ENCODE data around the gene CRPPA. TPM values are rescaled to one million over a fixed set of nuclear protein-coding genes. Genes with fewer than 3 reads are reported as not detected.
"Not testable (repeated sequence)": the region's sequence is repeated elsewhere in the genome, so short reads cannot be mapped to it uniquely, and the experiment has no call there.

CRPPA gene
- total and polyA plus RNA-seq, 2 donors (not counting 1 experiment from before 2014, with no cell fraction given): 0.16 to 1.2 TPM

GRCh38 chr7:16447876-16448275 is 26.5 kb upstream of the CRPPA start:
- ATAC-seq (ENCODE audit: low read depth) (no peak), DNase-seq (no peak)
- Histone ChIP-seq H2AFZ (ENCODE audit: insufficient read depth, low read depth, low read length, poor library complexity, severe bottlenecking) (no peak overlapping the region), H3K79me2 (ENCODE audit: control insufficient read depth, insufficient read depth, low read length) (no peaks in the 10 kb centered on the region), H3K4me3 (ENCODE audit: control extremely low read depth in 1 of 5, extremely low read depth in 1 of 5, insufficient read depth in 1 of 5, low read depth in 2 of 5, low read length in 4 of 5) (no peak overlapping the region), H4K20me1 (ENCODE audit: control insufficient read depth, insufficient read depth, low read length, poor library complexity, severe bottlenecking) (no peaks in the 10 kb centered on the region), H3K27me3 (replicated peaks in 1 of 4; ENCODE audit: control extremely low read depth in 1 of 4, control insufficient read depth in 3 of 4, insufficient read depth in 4 of 4, low read length in 3 of 4) (no peaks in the 10 kb centered on the region), H3K36me3 (replicated peaks in 1 of 2; ENCODE audit: control extremely low read depth in 1 of 2, control insufficient read depth in 1 of 2, extremely low read depth in 1 of 2, insufficient read depth in 2 of 2, low read length in 1 of 2) (no peaks in the 10 kb centered on the region), H3K9ac (ENCODE audit: low read length) (no peak overlapping the region), H3K27ac (ENCODE audit: low read length in 2 of 2) (no peak overlapping the region), H3K4me1 (ENCODE audit: control insufficient read depth in 2 of 2, insufficient read depth in 2 of 2, low read length in 2 of 2) (no peaks in the 10 kb centered on the region), H3K4me2 (replicated peaks; ENCODE audit: low read depth, low read length, poor library complexity, severe bottlenecking) (no peak overlapping the region), H3K9me3 (ENCODE audit: control extremely low read depth in 1 of 3, control insufficient read depth in 2 of 3, insufficient read depth in 1 of 3, low read length in 2 of 3) (no peaks in the 10 kb centered on the region)
- Mint-ChIP-seq H3K4me3 (no peak overlapping the region), H3K9me3 (ENCODE audit: insufficient read depth) (no peaks in the 10 kb centered on the region), H3K27ac (no peak overlapping the region), H3K4me1 (no peaks in the 10 kb centered on the region), H3K27me3 (peaks cover 6% of the 10 kb centered on the region)
- TF ChIP-seq EZH2 (IDR thresholded peaks at IDR 0.05; ENCODE audit: borderline replicate concordance, insufficient read depth, low read depth, low read length, poor library complexity, severe bottlenecking) (no peak), CTCF (IDR thresholded peaks at IDR 0.05) (no peak)
- POLR2A ChIA-PET: no interaction called here
- CTCF ChIA-PET: no interaction called here
- intact Hi-C loops (cut with micrococcal nuclease): no loop called here
- WGBS (ENCODE audit: insufficient coverage): no CpG with 5 or more reads among the region's 1 CpG

GRCh38 chr7:16446508-16446907 is 25.2 kb upstream of the CRPPA start:
- CTCF ChIA-PET: no interaction called here
- no peak overlapping the region for H3K27ac Mint-ChIP-seq
- TF ChIP-seq EZH2 (IDR thresholded peaks at IDR 0.05; ENCODE audit: borderline replicate concordance, insufficient read depth, low read depth, low read length, poor library complexity, severe bottlenecking) (no peak), CTCF (IDR thresholded peaks at IDR 0.05) (no peak)

GRCh38 chr7:16443871-16444270 is 22.5 kb upstream of the CRPPA start:
- H3K4me1 Mint-ChIP-seq, POLR2A ChIA-PET: not testable (repeated sequence)
- no CpG with 5 or more reads among the region's 2 CpGs for WGBS (ENCODE audit: insufficient coverage)

More at GRCh38 chr7:16446508-16446907, 25.2 kb upstream of the CRPPA start:
- H3K27me3 Mint-ChIP-seq: peaks cover 6% of the 10 kb centered on the region
- no peak overlapping the region for H3K4me3 Mint-ChIP-seq
- no peaks in the 10 kb centered on the region for H3K9me3 ChIP-seq (ENCODE audit: control extremely low read depth in 1 of 3, control insufficient read depth in 2 of 3, insufficient read depth in 1 of 3, low read length in 2 of 3)
- H3K4me2 ChIP-seq (replicated peaks; ENCODE audit: low read depth, low read length, poor library complexity, severe bottlenecking): no peak overlapping the region
- no peak for ATAC-seq (ENCODE audit: low read depth)
- no CpG with 5 or more reads among the region's 1 CpG for WGBS (ENCODE audit: insufficient coverage)
- no peak overlapping the region for H3K27ac ChIP-seq (ENCODE audit: low read length in 2 of 2)
- no peak overlapping the region for H2AFZ ChIP-seq (ENCODE audit: insufficient read depth, low read depth, low read length, poor library complexity, severe bottlenecking)
- H3K27me3 ChIP-seq (replicated peaks in 1 of 4; ENCODE audit: control extremely low read depth in 1 of 4, control insufficient read depth in 3 of 4, insufficient read depth in 4 of 4, low read length in 3 of 4): no peaks in the 10 kb centered on the region
- intact Hi-C loops (cut with micrococcal nuclease): no loop called here
- no peaks in the 10 kb centered on the region for H4K20me1 ChIP-seq (ENCODE audit: control insufficient read depth, insufficient read depth, low read length, poor library complexity, severe bottlenecking)
- DNase-seq: no peak
- H3K4me1 Mint-ChIP-seq: no peaks in the 10 kb centered on the region
- H3K4me3 ChIP-seq (ENCODE audit: control extremely low read depth in 1 of 5, extremely low read depth in 1 of 5, insufficient read depth in 1 of 5, low read depth in 2 of 5, low read length in 4 of 5): no peak overlapping the region
- no peaks in the 10 kb centered on the region for H3K79me2 ChIP-seq (ENCODE audit: control insufficient read depth, insufficient read depth, low read length)
- H3K36me3 ChIP-seq (replicated peaks in 1 of 2; ENCODE audit: control extremely low read depth in 1 of 2, control insufficient read depth in 1 of 2, extremely low read depth in 1 of 2, insufficient read depth in 2 of 2, low read length in 1 of 2): no peaks in the 10 kb centered on the region
- POLR2A ChIA-PET: no interaction called here
- H3K9ac ChIP-seq (ENCODE audit: low read length): no peak overlapping the region
- no peaks in the 10 kb centered on the region for H3K9me3 Mint-ChIP-seq (ENCODE audit: insufficient read depth)
- no peaks in the 10 kb centered on the region for H3K4me1 ChIP-seq (ENCODE audit: control insufficient read depth in 2 of 2, insufficient read depth in 2 of 2, low read length in 2 of 2)

More at GRCh38 chr7:16443871-16444270, 22.5 kb upstream of the CRPPA start:
- H3K4me3 Mint-ChIP-seq; H3K27me3 ChIP-seq (replicated peaks in 1 of 4; ENCODE audit: control extremely low read depth in 1 of 4, control insufficient read depth in 3 of 4, insufficient read depth in 4 of 4, low read length in 3 of 4); H2AFZ ChIP-seq (ENCODE audit: insufficient read depth, low read depth, low read length, poor library complexity, severe bottlenecking); H3K4me2 ChIP-seq (replicated peaks; ENCODE audit: low read depth, low read length, poor library complexity, severe bottlenecking); H4K20me1 ChIP-seq (ENCODE audit: control insufficient read depth, insufficient read depth, low read length, poor library complexity, severe bottlenecking); ATAC-seq (ENCODE audit: low read depth); intact Hi-C loops (cut with micrococcal nuclease); H3K9me3 ChIP-seq (ENCODE audit: control extremely low read depth in 1 of 3, control insufficient read depth in 2 of 3, insufficient read depth in 1 of 3, low read length in 2 of 3); H3K27ac Mint-ChIP-seq; H3K4me1 ChIP-seq (ENCODE audit: control insufficient read depth in 2 of 2, insufficient read depth in 2 of 2, low read length in 2 of 2); DNase-seq; H3K9me3 Mint-ChIP-seq (ENCODE audit: insufficient read depth); H3K79me2 ChIP-seq (ENCODE audit: control insufficient read depth, insufficient read depth, low read length); H3K9ac ChIP-seq (ENCODE audit: low read length); H3K4me3 ChIP-seq (ENCODE audit: control extremely low read depth in 1 of 5, extremely low read depth in 1 of 5, insufficient read depth in 1 of 5, low read depth in 2 of 5, low read length in 4 of 5); H3K27me3 Mint-ChIP-seq; H3K27ac ChIP-seq (ENCODE audit: low read length in 2 of 2); H3K36me3 ChIP-seq (replicated peaks in 1 of 2; ENCODE audit: control extremely low read depth in 1 of 2, control insufficient read depth in 1 of 2, extremely low read depth in 1 of 2, insufficient read depth in 2 of 2, low read length in 1 of 2): not testable (repeated sequence)
- CTCF ChIA-PET: interaction anchor here (0.6 to 1.0 kb wide), 2 partner anchors 12 to 141 kb away, joined by 3 to 5 read pairs; no protein-coding TSS in a partner anchor
